NT2/D1 (cell line): ENCODE results near the gene HEATR5A.
"Not testable (repeated sequence)": the region's sequence is repeated elsewhere in the genome, so short reads cannot be mapped to it uniquely, and the experiment has no call there.

Experiments
- DNase-seq: peaks from one replicate; pipeline ENCODE4 v3.0.0-alpha.2; 2011; ENCODE audit warnings: low read depth, low spot score
- H3K27me3 ChIP-seq: 2 replicates; pipeline ENCODE4 v1.6.0; 2011; ENCODE audit warnings: mild to moderate bottlenecking; ENCODE audit not compliant: insufficient read length, insufficient read depth
- H3K36me3 ChIP-seq: 2 replicates; pipeline ENCODE4 v1.6.1; 2011; ENCODE audit warnings: mild to moderate bottlenecking, low read length, mixed read lengths; ENCODE audit not compliant: insufficient read depth, insufficient read length
- H3K4me1 ChIP-seq: 2 replicates; pipeline ENCODE4 v1.5.1; 2011; ENCODE audit not compliant: insufficient read depth, insufficient read length
- H3K4me3 ChIP-seq: 2 replicates; pipeline ENCODE4 v1.5.1; 2011; ENCODE audit warnings: low read depth; ENCODE audit not compliant: insufficient read length
- H3K9ac ChIP-seq: 2 replicates; pipeline ENCODE4 v1.6.0; 2011; ENCODE audit warnings: low read depth; ENCODE audit not compliant: insufficient read length
- H3K9me3 ChIP-seq: 2 replicates; pipeline ENCODE4 v1.5.1; 2011; ENCODE audit warnings: mild to moderate bottlenecking, low read length; ENCODE audit not compliant: insufficient read depth
- SUZ12 ChIP-seq: IDR thresholded peaks from 2 replicates; pipeline ENCODE4 v1.6.1; 2011; ENCODE audit not compliant: insufficient read length, insufficient read depth; ENCODE audit errors: extremely low read depth
- YY1 ChIP-seq: IDR thresholded peaks from 2 replicates; pipeline ENCODE4 v1.6.1; 2011; ENCODE audit not compliant: insufficient read length, insufficient read depth
- ZNF274 ChIP-seq: IDR thresholded peaks from 2 replicates; pipeline ENCODE4 v1.6.1; 2011; ENCODE audit warnings: mild to moderate bottlenecking, low read depth, low read length

The HEATR5A gene

GRCh38 chr14:31256534-31257243 is 163.7 kb downstream of the HEATR5A start:
- Histone ChIP-seq H3K4me1 (no peaks in the 10 kb centered on the region), H3K9ac (no peak overlapping the region), H3K36me3 (no peaks in the 10 kb centered on the region), H3K27me3 (no peaks in the 10 kb centered on the region), H3K9me3 (no peaks in the 10 kb centered on the region), H3K4me3 (no peak overlapping the region)
- no peak for DNase-seq
- TF ChIP-seq SUZ12: no peak
- no peak for TF ChIP-seq ZNF274
- no peak for TF ChIP-seq YY1

DNA sequence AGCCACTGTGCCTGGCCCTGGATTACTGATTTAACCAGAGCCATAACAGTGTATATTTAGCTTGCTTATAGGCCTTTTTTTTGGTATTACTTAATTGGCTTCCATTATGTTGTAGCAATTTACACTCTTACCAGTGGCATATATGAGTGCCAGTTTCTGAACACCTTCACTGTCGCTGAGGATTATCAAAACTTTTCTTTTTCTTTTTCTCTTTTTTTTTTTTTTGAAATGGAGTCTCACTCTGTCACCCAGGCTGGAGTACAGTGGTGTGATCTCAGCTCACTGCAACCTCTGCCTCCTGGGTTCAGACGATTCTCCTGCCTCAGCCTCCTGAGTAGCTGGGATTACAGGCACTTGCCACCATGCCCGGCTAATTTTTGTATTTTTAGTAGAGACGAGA is 164.4 kb downstream of the HEATR5A start:
- not testable (repeated sequence) for H3K9me3 ChIP-seq, H3K9ac ChIP-seq, H3K4me1 ChIP-seq, DNase-seq, H3K27me3 ChIP-seq, H3K4me3 ChIP-seq, H3K36me3 ChIP-seq

DNA sequence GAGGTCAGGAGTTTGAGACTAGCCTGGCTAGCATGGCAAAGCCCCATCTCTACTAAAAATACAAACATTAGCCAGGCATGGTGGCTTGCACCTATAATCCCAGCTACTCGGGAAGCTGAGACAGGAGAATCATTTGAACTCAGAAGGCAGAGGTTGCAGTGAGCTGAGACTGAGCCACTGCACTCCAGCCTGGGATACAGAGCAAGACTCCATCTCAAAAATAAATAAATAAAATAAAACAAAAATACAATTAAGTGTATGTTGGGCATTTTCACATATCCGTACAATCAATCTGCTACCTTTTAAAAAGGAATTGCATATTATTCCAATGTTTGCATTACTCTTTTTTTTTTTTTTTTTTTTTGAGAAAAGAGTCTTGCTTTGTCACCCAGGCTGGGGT is 165.1 kb downstream of the HEATR5A start:
- TF ChIP-seq ZNF274 (no peak), YY1 (no peak), SUZ12 (no peak)
- no peaks in the 10 kb centered on the region for H3K9me3 ChIP-seq

DNA sequence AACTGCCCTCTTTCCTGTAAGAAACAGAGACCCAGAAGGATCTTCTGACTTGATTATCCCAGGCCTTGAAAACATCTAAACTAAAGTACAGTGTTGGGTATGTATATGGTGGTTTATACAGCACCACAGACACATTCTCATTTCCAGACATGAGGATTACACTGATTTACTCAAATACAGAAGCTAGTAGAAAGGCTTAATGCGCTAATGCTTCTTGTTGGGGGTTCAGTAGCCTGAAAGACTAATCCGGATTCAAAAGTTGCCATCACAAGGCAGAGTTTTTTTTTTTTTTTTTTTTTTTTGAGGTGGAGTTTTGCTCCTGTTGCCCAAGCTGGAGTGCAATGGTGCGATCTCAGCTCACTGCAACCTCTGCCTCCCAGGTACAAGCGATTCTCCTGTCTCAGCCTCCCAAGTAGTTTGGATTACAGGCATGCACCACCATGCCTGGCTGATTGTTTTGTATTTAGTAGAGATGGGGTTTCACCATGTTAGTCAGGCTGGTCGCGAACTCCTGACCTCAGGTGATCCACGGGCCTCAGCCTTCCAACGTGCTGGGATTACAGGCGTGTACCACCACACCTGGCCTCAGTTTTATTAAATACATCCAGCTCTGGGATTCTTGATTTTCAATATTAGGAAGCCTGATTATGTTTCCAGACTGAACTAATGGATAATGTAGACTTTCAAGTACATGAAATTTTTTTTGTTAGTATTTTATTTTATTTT is 166.4 kb downstream of the HEATR5A start:
- TF ChIP-seq SUZ12: no peak
- TF ChIP-seq YY1: no peak
- no peak for TF ChIP-seq ZNF274
- Histone ChIP-seq H3K9ac (no peak overlapping the region), H3K9me3 (no peaks in the 10 kb centered on the region), H3K4me1 (no peaks in the 10 kb centered on the region), H3K4me3 (no peak overlapping the region), H3K36me3 (no peaks in the 10 kb centered on the region), H3K27me3 (no peaks in the 10 kb centered on the region)
- no peak for DNase-seq

More for the DNA sequence above, 165.1 kb downstream of the HEATR5A start:
- no peak overlapping the region for H3K4me3 ChIP-seq
- no peaks in the 10 kb centered on the region for H3K27me3 ChIP-seq
- no peaks in the 10 kb centered on the region for H3K36me3 ChIP-seq
- H3K9ac ChIP-seq: no peak overlapping the region
- H3K4me1 ChIP-seq: no peaks in the 10 kb centered on the region
- DNase-seq: no peak

GRCh38 chr14:31252865-31253264 is 167.5 kb downstream of the HEATR5A start:
- DNase-seq: no peak
- Histone ChIP-seq H3K4me1 (no peaks in the 10 kb centered on the region), H3K9ac (no peak overlapping the region), H3K9me3 (no peaks in the 10 kb centered on the region), H3K4me3 (no peak overlapping the region), H3K27me3 (no peaks in the 10 kb centered on the region), H3K36me3 (no peaks in the 10 kb centered on the region)
- no peak for TF ChIP-seq SUZ12
- no peak for TF ChIP-seq YY1
- TF ChIP-seq ZNF274: no peak

DNA sequence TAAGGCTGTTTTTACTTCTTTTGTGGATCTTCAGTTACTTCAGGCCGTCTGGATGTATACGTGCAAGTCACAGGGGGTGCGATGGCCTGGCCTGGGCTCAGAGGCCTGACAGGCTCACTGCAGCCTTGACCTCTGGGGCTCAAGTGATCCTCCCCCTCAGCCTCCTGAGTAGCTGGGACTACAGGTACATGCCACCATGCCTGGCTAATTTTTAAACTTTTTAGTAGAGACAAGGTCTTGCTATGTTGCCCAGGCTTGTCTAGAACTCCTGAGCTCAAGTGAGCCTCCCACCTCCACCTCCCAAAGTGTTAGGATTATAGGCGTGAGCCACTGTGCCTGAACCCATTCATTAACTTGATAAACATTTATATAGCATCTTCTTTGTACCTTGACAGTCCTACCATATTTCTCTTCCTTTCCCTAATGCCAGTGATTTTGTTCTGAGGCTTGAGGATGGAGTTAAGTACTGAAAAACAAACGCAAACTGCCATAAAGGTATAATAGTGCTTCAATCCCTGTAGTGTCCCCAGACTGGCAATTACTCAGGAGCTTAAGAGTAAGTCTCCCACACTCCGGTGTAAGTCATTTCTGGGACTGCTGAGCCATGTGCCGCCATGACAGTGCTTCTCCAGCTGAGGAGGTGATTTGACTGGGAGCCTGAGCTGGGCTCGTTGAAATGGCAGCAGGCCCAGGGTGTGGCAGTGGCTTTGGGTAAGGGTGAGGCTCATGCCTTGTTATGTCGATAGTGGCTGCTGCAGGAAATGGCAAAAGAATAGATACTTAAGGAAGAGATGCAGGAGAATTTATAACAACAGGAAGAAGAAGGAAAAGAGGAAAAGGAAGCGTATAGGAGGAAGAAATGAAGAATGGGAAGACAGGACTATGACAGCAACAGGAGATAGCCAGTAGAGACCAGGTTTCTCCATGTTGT is 169.1 kb downstream of the HEATR5A start:
- H3K4me3 ChIP-seq: no peak overlapping the region
- H3K4me1 ChIP-seq: no peaks in the 10 kb centered on the region
- no peaks in the 10 kb centered on the region for H3K27me3 ChIP-seq
- no peaks in the 10 kb centered on the region for H3K36me3 ChIP-seq
- no peak overlapping the region for H3K9ac ChIP-seq
- no peak for DNase-seq
- no peaks in the 10 kb centered on the region for H3K9me3 ChIP-seq
- TF ChIP-seq ZNF274 (no peak), SUZ12 (no peak), YY1 (no peak)

DNA sequence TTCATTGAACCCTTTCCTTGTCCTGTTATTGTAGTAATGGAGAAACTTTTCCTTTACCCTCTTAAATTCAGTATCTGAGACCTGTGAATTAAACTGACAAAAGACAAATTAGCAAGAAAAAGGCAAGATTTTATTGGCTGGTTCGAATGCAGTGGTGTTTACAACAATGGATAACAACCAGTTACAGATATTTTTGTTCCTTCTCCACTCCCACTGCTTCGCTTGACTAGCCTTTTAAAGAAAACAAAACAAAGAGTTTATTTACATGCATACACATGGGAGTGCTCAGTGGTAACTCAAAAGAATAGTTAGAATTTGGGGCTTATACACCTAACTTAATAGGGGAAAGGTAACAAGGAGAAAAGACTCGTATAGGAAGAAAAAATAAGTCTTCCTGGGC is 175.7 kb downstream of the HEATR5A start:
- Histone ChIP-seq H3K36me3 (no peaks in the 10 kb centered on the region), H3K4me3 (no peak overlapping the region), H3K9ac (no peak overlapping the region), H3K27me3 (no peaks in the 10 kb centered on the region), H3K4me1 (no peaks in the 10 kb centered on the region), H3K9me3 (no peaks in the 10 kb centered on the region)
- DNase-seq: no peak
- no peak for TF ChIP-seq YY1
- no peak for TF ChIP-seq ZNF274
- no peak for TF ChIP-seq SUZ12
